Neural progenitor cell (in vitro differentiated cells): ENCODE results near the gene GHDC. TPM values are rescaled to one million over a fixed set of nuclear protein-coding genes. Genes with fewer than 3 reads are reported as not detected.
"Not testable (repeated sequence)": the region's sequence is repeated elsewhere in the genome, so short reads cannot be mapped to it uniquely, and the experiment has no call there.

Experiments
- DNase-seq: peaks from one replicate; pipeline ENCODE4 v3.0.0-alpha.2; 2016; ENCODE audit warnings: low spot score
- H2AFZ ChIP-seq: fragments of 200-600 bp; sonication (generic); replicated peaks from 2 replicates; pipeline ENCODE4 v1.6.1; 2016; ENCODE audit warnings: antibody characterized with exemption
- H3F3A ChIP-seq: fragments of 200-600 bp; sonication (generic); 2 replicates; pipeline ENCODE4 v1.6.1; 2016; ENCODE audit warnings: antibody characterized with exemption, low read depth
- H3K27ac ChIP-seq: fragments of 200-600 bp; sonication (generic); 2 replicates; pipeline ENCODE4 v1.5.1; 2016; ENCODE audit warnings: mild to moderate bottlenecking
- H3K27me3 ChIP-seq: fragments of 200-600 bp; sonication (generic); 2 replicates; pipeline ENCODE4 v1.6.1; 2016; ENCODE audit warnings: mild to moderate bottlenecking, moderate library complexity
- H3K36me3 ChIP-seq: fragments of 200-600 bp; sonication (generic); 2 replicates; pipeline ENCODE4 v1.5.1; 2016
- H3K4me1 ChIP-seq: fragments of 200-600 bp; sonication (generic); 2 replicates; pipeline ENCODE4 v1.6.1; 2016; ENCODE audit warnings: mixed run types
- H3K4me2 ChIP-seq: fragments of 200-600 bp; sonication (generic); 2 replicates; pipeline ENCODE4 v1.6.1; 2016
- H3K4me3 ChIP-seq: fragments of 200-600 bp; sonication (generic); 2 replicates; pipeline ENCODE4 v1.5.1; 2016
- H3K79me2 ChIP-seq: fragments of 200-600 bp; sonication (generic); 2 replicates; pipeline ENCODE4 v1.6.1; 2016; ENCODE audit warnings: low read depth
- H3K9ac ChIP-seq: fragments of 200-600 bp; sonication (generic); 2 replicates; pipeline ENCODE4 v1.6.1; 2016
- H3K9me3 ChIP-seq: fragments of 200-600 bp; sonication (generic); 2 replicates; pipeline ENCODE4 v1.5.1; 2016; ENCODE audit warnings: low read depth
- H4K20me1 ChIP-seq: fragments of 200-600 bp; sonication (generic); 2 replicates; pipeline ENCODE4 v1.6.1; 2016; ENCODE audit warnings: low read depth
- H3K27ac Mint-ChIP-seq: 3 replicates; pipeline ENCODE4 v1.8.0; 2021; ENCODE audit warnings: mixed read lengths
- H3K27me3 Mint-ChIP-seq: 2 replicates; pipeline ENCODE4 v1.8.0; 2022; ENCODE audit warnings: low read depth, mild to moderate bottlenecking, inconsistent platforms, moderate library complexity, mixed read lengths; ENCODE audit not compliant: insufficient read depth
- H3K36me3 Mint-ChIP-seq: 3 replicates; pipeline ENCODE4 v1.8.0; 2021; ENCODE audit warnings: mixed read lengths
- H3K4me1 Mint-ChIP-seq: 3 replicates; pipeline ENCODE4 v1.8.0; 2021; ENCODE audit warnings: mixed read lengths
- H3K4me3 Mint-ChIP-seq: 3 replicates; pipeline ENCODE4 v1.8.0; 2021; ENCODE audit warnings: mild to moderate bottlenecking, moderate library complexity, mixed read lengths
- H3K9me3 Mint-ChIP-seq: 3 replicates; pipeline ENCODE4 v1.8.0; 2020; ENCODE audit warnings: mixed read lengths
- CTCF ChIP-seq: fragments of 200-600 bp; sonication (generic); IDR thresholded peaks from 2 replicates; pipeline ENCODE4 v1.5.1; 2017; ENCODE audit warnings: antibody characterized with exemption, mild to moderate bottlenecking
- EZH2 ChIP-seq: fragments of 200-600 bp; sonication (generic); IDR thresholded peaks from 2 replicates; pipeline ENCODE4 v1.6.1; 2017; ENCODE audit warnings: antibody characterized with exemption, mild to moderate bottlenecking, moderate library complexity
- EZH2phosphoT487 ChIP-seq: fragments of 200-600 bp; sonication (generic); IDR thresholded peaks from 2 replicates; pipeline ENCODE4 v1.6.1; 2017; ENCODE audit warnings: antibody characterized with exemption
- total RNA-seq: library from RNA; depleted of rRNA; stranded (reverse); fragments of >200 nt; gene quantifications from 2 replicates; pipeline ENCODE4 v1.2.3, GENCODE V29; 2015; ENCODE audit warnings: low replicate concordance

Gene GHDC
- total RNA-seq = 6.8 and 7.7 TPM in 2 replicates

GRCh38 chr17:42193969-42194899 lies at the start of gene GHDC:
GHDC (minus strand) TSS chr17:42194494; CDS start chr17:42193581, 913 bp downstream.
- Histone ChIP-seq H3K36me3 (no peaks in the 10 kb centered on the region), H3K4me2 (peak within 1 kb of the TSS; percentile 76), H3K4me1 (peaks cover 6% of the 10 kb centered on the region), H3K9me3 (no peaks in the 10 kb centered on the region), H4K20me1 (no peaks in the 10 kb centered on the region), H3K79me2 (no peaks in the 10 kb centered on the region), H3K9ac (no peak within 1 kb of the TSS), H2AFZ (peak within 1 kb of the TSS; percentile 61), H3K4me3 (peak within 1 kb of the TSS; percentile 39), H3K27ac (no peak within 1 kb of the TSS), H3K27me3 (no peaks in the 10 kb centered on the region), H3F3A (peaks cover 15% of the 10 kb centered on the region)
- peak within 1 kb of the TSS; percentile 80 for H3K4me3 Mint-ChIP-seq
- peak; percentile 78 for DNase-seq
- peaks cover 7% of the 10 kb centered on the region for H3K27me3 Mint-ChIP-seq
- H3K9me3 Mint-ChIP-seq = no peaks in the 10 kb centered on the region
- TF ChIP-seq CTCF (no peak), EZH2phosphoT487 (no peak), EZH2 (no peak)
- H3K36me3 Mint-ChIP-seq = no peaks in the 10 kb centered on the region
- peaks cover 10% of the 10 kb centered on the region for H3K4me1 Mint-ChIP-seq
- H3K27ac Mint-ChIP-seq = peak within 1 kb of the TSS; percentile 76

GRCh38 chr17:42243493-42243982 lies 49.2 kb upstream of the GHDC start:
- no peak overlapping the region for H3K9ac ChIP-seq
- Mint-ChIP-seq H3K4me3 (no peak overlapping the region), H3K27me3 (no peaks in the 10 kb centered on the region), H3K27ac (no peak overlapping the region), H3K4me1 (peaks cover 15% of the 10 kb centered on the region), H3K36me3 (peaks cover 3% of the 10 kb centered on the region), H3K9me3 (no peaks in the 10 kb centered on the region)
- H3K4me2 ChIP-seq = no peak overlapping the region
- H3K36me3 ChIP-seq = no peaks in the 10 kb centered on the region
- peak overlapping the region; percentile 11 for H3K27ac ChIP-seq
- H4K20me1 ChIP-seq = peaks cover 88% of the 10 kb centered on the region
- TF ChIP-seq EZH2 (no peak), EZH2phosphoT487 (no peak)
- H3K79me2 ChIP-seq = peaks cover 97% of the 10 kb centered on the region
- H3K27me3 ChIP-seq = no peaks in the 10 kb centered on the region
- DNase-seq = no peak
- H3F3A ChIP-seq = peaks cover 14% of the 10 kb centered on the region
- H3K4me3 ChIP-seq = no peak overlapping the region
- H3K9me3 ChIP-seq = no peaks in the 10 kb centered on the region
- H3K4me1 ChIP-seq = peaks cover 8% of the 10 kb centered on the region
- H2AFZ ChIP-seq = no peak overlapping the region

- peaks cover 98% of the 10 kb centered on the region for H3K79me2 ChIP-seq
- no peaks in the 10 kb centered on the region for H3K27me3 Mint-ChIP-seq
- no peak overlapping the region for H3K27ac ChIP-seq
- no peak for DNase-seq
- peaks cover 89% of the 10 kb centered on the region for H4K20me1 ChIP-seq
- H3K36me3 ChIP-seq = no peaks in the 10 kb centered on the region
- peaks cover 3% of the 10 kb centered on the region for H3K36me3 Mint-ChIP-seq
- H3K27me3 ChIP-seq = no peaks in the 10 kb centered on the region
- no peak overlapping the region for H3K4me2 ChIP-seq
- TF ChIP-seq EZH2phosphoT487 = no peak
- no peaks in the 10 kb centered on the region for H3K9me3 Mint-ChIP-seq
- H3K4me1 ChIP-seq = peaks cover 5% of the 10 kb centered on the region
- H3K4me3 ChIP-seq = no peak overlapping the region
- peaks cover 11% of the 10 kb centered on the region for H3K4me1 Mint-ChIP-seq
- H3K4me3 Mint-ChIP-seq = no peak overlapping the region
- peak overlapping the region; percentile 18 for H3K27ac Mint-ChIP-seq
- peaks cover 11% of the 10 kb centered on the region for H3F3A ChIP-seq
- no peak overlapping the region for H3K9ac ChIP-seq
- H2AFZ ChIP-seq = no peak overlapping the region
- no peaks in the 10 kb centered on the region for H3K9me3 ChIP-seq
Measured at GRCh38 chr17:42241871-42242270, 47.6 kb upstream of the GHDC start.

GRCh38 chr17:42240863-42241262 lies 46.6 kb upstream of the GHDC start:
- H3K4me3 Mint-ChIP-seq, H3K4me1 ChIP-seq, DNase-seq, H3K27ac ChIP-seq, H3K27me3 Mint-ChIP-seq, H2AFZ ChIP-seq, H3K9ac ChIP-seq, H3K27me3 ChIP-seq, H3K9me3 ChIP-seq, H3K4me3 ChIP-seq, H3K27ac Mint-ChIP-seq, H3K36me3 Mint-ChIP-seq, H3K36me3 ChIP-seq, H3K9me3 Mint-ChIP-seq, H3K4me2 ChIP-seq: not testable (repeated sequence)
- Histone ChIP-seq H3F3A (peaks cover 11% of the 10 kb centered on the region), H3K79me2 (peaks cover 97% of the 10 kb centered on the region), H4K20me1 (peaks cover 82% of the 10 kb centered on the region)
- peaks cover 11% of the 10 kb centered on the region for H3K4me1 Mint-ChIP-seq
